Neural cell (in vitro differentiated cells): ENCODE measurements around the gene APOM. TPM values are rescaled to one million over a fixed set of nuclear protein-coding genes. Genes with fewer than 3 reads are reported as not detected.
A peak's percentile ranks its signal among the peaks of the same experiment; 100 is the strongest.

Source experiments
- H2AFZ ChIP-seq: fragments of 200-600, 300-800 bp; sonication (generic), shearing (Covaris generic); 2 replicates; pipeline ENCODE4 v1.6.0; 2014; ENCODE audit warnings: low read depth, mild to moderate bottlenecking, antibody characterized with exemption, low read length, moderate library complexity
- H3F3A ChIP-seq: fragments of 200-600 bp; shearing (Covaris generic); 2 replicates; pipeline ENCODE4 v1.6.1; 2016; ENCODE audit warnings: mild to moderate bottlenecking, moderate library complexity, mixed read lengths, antibody characterized with exemption, low read length; ENCODE audit not compliant: insufficient read depth, poor library complexity, severe bottlenecking
- H3K27ac ChIP-seq: fragments of 200-600, 300-800 bp; sonication (generic), shearing (Covaris generic); 2 replicates; pipeline ENCODE4 v1.5.1; 2014; ENCODE audit warnings: mild to moderate bottlenecking, low read length, moderate library complexity
- H3K27me3 ChIP-seq: fragments of 300-800, 200-600 bp; sonication (generic), shearing (Covaris generic); 2 replicates; pipeline ENCODE4 v1.6.0; 2014; ENCODE audit warnings: mild to moderate bottlenecking, low read depth, low read length, moderate library complexity; ENCODE audit not compliant: insufficient read depth
- H3K36me3 ChIP-seq: fragments of 300-800, 200-600 bp; sonication (generic), shearing (Covaris generic); 2 replicates; pipeline ENCODE4 v1.5.1; 2014; ENCODE audit warnings: mild to moderate bottlenecking, antibody characterized with exemption, low read length, moderate library complexity; ENCODE audit not compliant: insufficient read depth
- H3K4me2 ChIP-seq: fragments of 300-800, 200-600 bp; sonication (generic), shearing (Covaris generic); 2 replicates; pipeline ENCODE4 v1.6.0; 2014; ENCODE audit warnings: mild to moderate bottlenecking, low read length
- H3K4me3 ChIP-seq: fragments of 300-800, 200-600 bp; sonication (generic), shearing (Covaris generic); 2 replicates; pipeline ENCODE4 v1.5.1; 2014; ENCODE audit warnings: mild to moderate bottlenecking, low read length, moderate library complexity
- H3K79me2 ChIP-seq: fragments of 200-600 bp; shearing (Covaris generic); replicated peaks from 2 replicates; pipeline ENCODE4 v1.6.0; 2014; ENCODE audit warnings: mild to moderate bottlenecking, low read length, moderate library complexity; ENCODE audit not compliant: insufficient read depth
- H3K9ac ChIP-seq: fragments of 300-800, 200-600 bp; sonication (generic), shearing (Covaris generic); 2 replicates; pipeline ENCODE4 v1.6.1; 2016; ENCODE audit warnings: mild to moderate bottlenecking, low read length, mixed read lengths
- H3K9me2 ChIP-seq: fragments of 200-600 bp; shearing (Covaris generic); 2 replicates; pipeline ENCODE4 v1.6.1; 2016; ENCODE audit warnings: mild to moderate bottlenecking, low read length, mixed read lengths; ENCODE audit not compliant: insufficient read depth
- H3K9me3 ChIP-seq: fragments of 200-600, 300-800 bp; sonication (generic), shearing (Covaris generic); 2 replicates; pipeline ENCODE4 v1.6.1; 2016; ENCODE audit warnings: mild to moderate bottlenecking, mixed run types, low read length, moderate library complexity, mixed read lengths
- H4K20me1 ChIP-seq: fragments of 200-600 bp; shearing (Covaris generic); 2 replicates; pipeline ENCODE4 v1.6.1; 2016; ENCODE audit warnings: mild to moderate bottlenecking, mixed run types; ENCODE audit not compliant: insufficient read depth
- MXI1 ChIP-seq: fragments of 450-650 bp; conservative IDR thresholded peaks from 2 replicates; pipeline ENCODE4 v1.6.1; 2014; ENCODE audit warnings: antibody characterized with exemption, mild to moderate bottlenecking; ENCODE audit not compliant: poor library complexity, severe bottlenecking
- POLR2AphosphoS5 ChIP-seq: IDR thresholded peaks from 2 replicates; pipeline ENCODE4 v1.6.1; 2012
- SMC3 ChIP-seq: fragments of 450-650 bp; conservative IDR thresholded peaks from 2 replicates; pipeline ENCODE4 v1.6.1; 2014; ENCODE audit warnings: antibody characterized with exemption, mild to moderate bottlenecking, moderate library complexity; ENCODE audit not compliant: poor library complexity
- TAF1 ChIP-seq: IDR thresholded peaks from 2 replicates; pipeline ENCODE4 v1.6.1; 2012; ENCODE audit warnings: low read depth
- polyA plus RNA-seq: library from polyadenylated mRNA; depleted of rRNA; stranded (reverse); fragments of >200 nt; gene quantifications from 2 replicates; pipeline ENCODE4 v1.2.3, GENCODE V29; 2014
- TF ChIP-seq, protein P1 (sequence below): IDR thresholded peaks from 2 replicates; pipeline ENCODE4 v1.6.1; 2012; ENCODE audit warnings: borderline replicate concordance
- TF ChIP-seq, protein P2 (sequence below): fragments of 450-650 bp; IDR thresholded peaks from 2 replicates; pipeline ENCODE4 v1.5.1; 2014; ENCODE audit warnings: antibody characterized with exemption, mild to moderate bottlenecking, moderate library complexity; ENCODE audit not compliant: poor library complexity, severe bottlenecking

The APOM gene
- polyA plus RNA-seq, 1 donor from 2014 or later: 4.4 TPM

DNA sequence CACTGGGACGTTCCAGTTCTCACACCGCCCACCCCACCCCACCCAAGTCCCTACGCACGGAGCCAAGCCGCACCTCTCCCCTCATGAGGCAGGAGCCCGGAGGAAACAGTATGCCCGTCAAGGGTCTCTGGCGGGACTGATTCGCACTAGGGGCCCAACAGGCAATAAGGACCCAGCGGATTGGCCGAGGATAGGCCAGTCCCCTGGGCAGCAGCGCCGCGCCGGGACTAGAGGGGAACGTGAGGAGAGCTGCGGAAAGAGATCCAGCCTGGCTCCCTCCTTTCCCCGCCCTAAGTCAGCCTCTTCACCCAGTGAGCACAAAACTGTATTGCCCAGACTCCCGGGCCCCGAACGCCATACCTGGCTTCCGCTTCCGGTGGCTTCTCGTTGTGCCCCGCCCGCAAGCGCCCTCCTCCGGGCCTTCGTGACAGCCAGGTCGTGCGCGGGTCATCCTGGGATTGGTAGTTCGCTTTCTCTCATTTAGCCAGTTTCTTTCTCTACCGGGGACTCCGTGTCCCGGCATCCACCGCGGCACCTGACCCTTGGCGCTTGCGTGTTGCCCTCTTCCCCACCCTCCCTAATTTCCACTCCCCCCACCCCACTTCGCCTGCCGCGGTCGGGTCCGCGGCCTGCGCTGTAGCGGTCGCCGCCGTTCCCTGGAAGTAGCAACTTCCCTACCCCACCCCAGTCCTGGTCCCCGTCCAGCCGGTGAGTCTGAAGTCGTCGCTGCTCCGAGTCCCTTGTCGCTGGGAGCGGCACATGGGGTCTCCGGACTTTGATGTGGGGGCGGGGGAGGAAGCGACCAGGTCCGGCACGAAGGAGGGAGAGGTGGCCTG lies 10.0 kb downstream of the APOM start, which contains the start of gene CSNK2B:
TSS of gene CSNK2B (plus strand) at position 580 of the 836 bp plus-strand sequence. CDS start 752 bp downstream, outside the sequence.
- peaks cover 34% of the 10 kb centered on the region for H3K79me2 ChIP-seq

DNA sequence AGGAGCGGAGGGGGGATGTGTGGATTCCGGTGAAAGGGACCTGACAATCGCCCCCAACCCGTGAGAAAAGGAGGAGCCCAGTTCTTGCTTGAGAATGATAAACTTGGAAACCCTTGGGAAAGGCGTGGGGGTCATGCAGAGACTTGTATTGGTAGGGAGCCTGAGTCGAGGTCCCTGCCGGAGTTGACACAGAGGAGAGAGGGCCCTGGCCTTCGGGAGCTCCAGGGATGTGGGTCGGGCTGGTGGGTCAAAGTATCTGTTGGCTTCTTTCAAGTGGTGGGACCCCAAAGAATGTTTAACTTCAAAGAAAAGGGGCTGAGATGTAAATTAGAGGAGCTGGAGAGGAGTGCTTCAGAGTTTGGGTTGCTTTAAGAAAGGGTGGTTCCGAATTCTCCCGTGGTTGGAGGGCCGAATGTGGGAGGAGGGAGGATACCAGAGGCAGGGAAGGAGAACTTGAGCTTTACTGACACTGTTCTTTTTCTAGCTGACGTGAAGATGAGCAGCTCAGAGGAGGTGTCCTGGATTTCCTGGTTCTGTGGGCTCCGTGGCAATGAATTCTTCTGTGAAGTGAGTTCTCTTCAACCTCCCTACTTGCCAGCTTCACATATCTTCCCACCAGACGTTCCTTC lies 10.8 kb downstream of the APOM start:
- no peaks in the 10 kb centered on the region for H3K9me2 ChIP-seq
- peak overlapping the region; percentile 37 for H2AFZ ChIP-seq
- no peaks in the 10 kb centered on the region for H3K9me3 ChIP-seq
- H3K27ac ChIP-seq: peak overlapping the region; percentile 85
- no peaks in the 10 kb centered on the region for H4K20me1 ChIP-seq
- no peaks in the 10 kb centered on the region for H3K27me3 ChIP-seq
- peak overlapping the region; percentile 87 for H3K9ac ChIP-seq
- H3K79me2 ChIP-seq: peaks cover 28% of the 10 kb centered on the region
- TF ChIP-seq, protein P1, sequence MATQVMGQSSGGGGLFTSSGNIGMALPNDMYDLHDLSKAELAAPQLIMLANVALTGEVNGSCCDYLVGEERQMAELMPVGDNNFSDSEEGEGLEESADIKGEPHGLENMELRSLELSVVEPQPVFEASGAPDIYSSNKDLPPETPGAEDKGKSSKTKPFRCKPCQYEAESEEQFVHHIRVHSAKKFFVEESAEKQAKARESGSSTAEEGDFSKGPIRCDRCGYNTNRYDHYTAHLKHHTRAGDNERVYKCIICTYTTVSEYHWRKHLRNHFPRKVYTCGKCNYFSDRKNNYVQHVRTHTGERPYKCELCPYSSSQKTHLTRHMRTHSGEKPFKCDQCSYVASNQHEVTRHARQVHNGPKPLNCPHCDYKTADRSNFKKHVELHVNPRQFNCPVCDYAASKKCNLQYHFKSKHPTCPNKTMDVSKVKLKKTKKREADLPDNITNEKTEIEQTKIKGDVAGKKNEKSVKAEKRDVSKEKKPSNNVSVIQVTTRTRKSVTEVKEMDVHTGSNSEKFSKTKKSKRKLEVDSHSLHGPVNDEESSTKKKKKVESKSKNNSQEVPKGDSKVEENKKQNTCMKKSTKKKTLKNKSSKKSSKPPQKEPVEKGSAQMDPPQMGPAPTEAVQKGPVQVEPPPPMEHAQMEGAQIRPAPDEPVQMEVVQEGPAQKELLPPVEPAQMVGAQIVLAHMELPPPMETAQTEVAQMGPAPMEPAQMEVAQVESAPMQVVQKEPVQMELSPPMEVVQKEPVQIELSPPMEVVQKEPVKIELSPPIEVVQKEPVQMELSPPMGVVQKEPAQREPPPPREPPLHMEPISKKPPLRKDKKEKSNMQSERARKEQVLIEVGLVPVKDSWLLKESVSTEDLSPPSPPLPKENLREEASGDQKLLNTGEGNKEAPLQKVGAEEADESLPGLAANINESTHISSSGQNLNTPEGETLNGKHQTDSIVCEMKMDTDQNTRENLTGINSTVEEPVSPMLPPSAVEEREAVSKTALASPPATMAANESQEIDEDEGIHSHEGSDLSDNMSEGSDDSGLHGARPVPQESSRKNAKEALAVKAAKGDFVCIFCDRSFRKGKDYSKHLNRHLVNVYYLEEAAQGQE: no peak
- no peak for TF ChIP-seq TAF1
- TF ChIP-seq, protein P2, sequence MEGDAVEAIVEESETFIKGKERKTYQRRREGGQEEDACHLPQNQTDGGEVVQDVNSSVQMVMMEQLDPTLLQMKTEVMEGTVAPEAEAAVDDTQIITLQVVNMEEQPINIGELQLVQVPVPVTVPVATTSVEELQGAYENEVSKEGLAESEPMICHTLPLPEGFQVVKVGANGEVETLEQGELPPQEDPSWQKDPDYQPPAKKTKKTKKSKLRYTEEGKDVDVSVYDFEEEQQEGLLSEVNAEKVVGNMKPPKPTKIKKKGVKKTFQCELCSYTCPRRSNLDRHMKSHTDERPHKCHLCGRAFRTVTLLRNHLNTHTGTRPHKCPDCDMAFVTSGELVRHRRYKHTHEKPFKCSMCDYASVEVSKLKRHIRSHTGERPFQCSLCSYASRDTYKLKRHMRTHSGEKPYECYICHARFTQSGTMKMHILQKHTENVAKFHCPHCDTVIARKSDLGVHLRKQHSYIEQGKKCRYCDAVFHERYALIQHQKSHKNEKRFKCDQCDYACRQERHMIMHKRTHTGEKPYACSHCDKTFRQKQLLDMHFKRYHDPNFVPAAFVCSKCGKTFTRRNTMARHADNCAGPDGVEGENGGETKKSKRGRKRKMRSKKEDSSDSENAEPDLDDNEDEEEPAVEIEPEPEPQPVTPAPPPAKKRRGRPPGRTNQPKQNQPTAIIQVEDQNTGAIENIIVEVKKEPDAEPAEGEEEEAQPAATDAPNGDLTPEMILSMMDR: no peak
- H3K36me3 ChIP-seq: no peaks in the 10 kb centered on the region
- peak overlapping the region; percentile 82 for H3K4me2 ChIP-seq
- peak overlapping the region; percentile 88 for H3K4me3 ChIP-seq
- no peaks in the 10 kb centered on the region for H3F3A ChIP-seq

More for the DNA sequence above, 10.0 kb downstream of the APOM start, which contains the start of gene CSNK2B:
- TF ChIP-seq POLR2AphosphoS5: peak; percentile 82
- TF ChIP-seq SMC3: no peak
- TF ChIP-seq, protein P2: peak; percentile 17
- peak; percentile 53 for TF ChIP-seq MXI1
- Histone ChIP-seq H3K9me2 (no peaks in the 10 kb centered on the region), H3K36me3 (no peaks in the 10 kb centered on the region), H4K20me1 (no peaks in the 10 kb centered on the region), H3K27me3 (no peaks in the 10 kb centered on the region), H3K9me3 (no peaks in the 10 kb centered on the region), H3K27ac (peak within 1 kb of the TSS; percentile 85), H3K4me3 (peak within 1 kb of the TSS; percentile 88), H3K4me2 (peak within 1 kb of the TSS; percentile 82), H3K9ac (peak within 1 kb of the TSS; percentile 87), H3F3A (no peaks in the 10 kb centered on the region), H2AFZ (peak within 1 kb of the TSS; percentile 65)
